ENCODE data around the gene LIMS2. TPM values are rescaled to one million over a fixed set of nuclear protein-coding genes. Genes with fewer than 3 reads are reported as not detected.

Gene LIMS2
- total RNA-seq, 2 donors from 2014 or later = 80.2 to 91.7 TPM

- Histone ChIP-seq H3K4me1 (peaks cover 0 to 38% of the 10 kb centered on the region in 2 donors), H3K4me3 (no peak overlapping the region), H3K9me3 (no peaks in the 10 kb centered on the region), H3K36me3 (no peaks in the 10 kb centered on the region), H3K27ac (no peak overlapping the region), H3K27me3 (no peaks in the 10 kb centered on the region)
- TF ChIP-seq, protein P1, sequence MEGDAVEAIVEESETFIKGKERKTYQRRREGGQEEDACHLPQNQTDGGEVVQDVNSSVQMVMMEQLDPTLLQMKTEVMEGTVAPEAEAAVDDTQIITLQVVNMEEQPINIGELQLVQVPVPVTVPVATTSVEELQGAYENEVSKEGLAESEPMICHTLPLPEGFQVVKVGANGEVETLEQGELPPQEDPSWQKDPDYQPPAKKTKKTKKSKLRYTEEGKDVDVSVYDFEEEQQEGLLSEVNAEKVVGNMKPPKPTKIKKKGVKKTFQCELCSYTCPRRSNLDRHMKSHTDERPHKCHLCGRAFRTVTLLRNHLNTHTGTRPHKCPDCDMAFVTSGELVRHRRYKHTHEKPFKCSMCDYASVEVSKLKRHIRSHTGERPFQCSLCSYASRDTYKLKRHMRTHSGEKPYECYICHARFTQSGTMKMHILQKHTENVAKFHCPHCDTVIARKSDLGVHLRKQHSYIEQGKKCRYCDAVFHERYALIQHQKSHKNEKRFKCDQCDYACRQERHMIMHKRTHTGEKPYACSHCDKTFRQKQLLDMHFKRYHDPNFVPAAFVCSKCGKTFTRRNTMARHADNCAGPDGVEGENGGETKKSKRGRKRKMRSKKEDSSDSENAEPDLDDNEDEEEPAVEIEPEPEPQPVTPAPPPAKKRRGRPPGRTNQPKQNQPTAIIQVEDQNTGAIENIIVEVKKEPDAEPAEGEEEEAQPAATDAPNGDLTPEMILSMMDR (IDR thresholded peaks at IDR 0.05) = no peak
- no peak for DNase-seq (ENCODE audit: low spot score)
Measured at GRCh38 chr2:127698553-127699355, 23.4 kb upstream of the LIMS2 start.

GRCh38 chr2:127697482-127698180 lies 22.3 kb upstream of the LIMS2 start:
- Histone ChIP-seq H3K4me1 (peaks cover 0 to 27% of the 10 kb centered on the region in 2 donors), H3K27me3 (no peaks in the 10 kb centered on the region), H3K9me3 (no peaks in the 10 kb centered on the region), H3K4me3 (no peak overlapping the region), H3K27ac (no peak overlapping the region), H3K36me3 (no peaks in the 10 kb centered on the region)
- no peak for DNase-seq (ENCODE audit: low spot score)
- TF ChIP-seq, protein P1 (IDR thresholded peaks at IDR 0.05) = no peak

GRCh38 chr2:127695491-127696472 lies 20.5 kb upstream of the LIMS2 start:
- Histone ChIP-seq H3K9me3 (peaks cover 0 to 4% of the 10 kb centered on the region in 2 donors), H3K27ac (peak overlapping the region; percentile 51 to 73), H3K4me3 (peak overlapping the region; percentile 24 to 54), H3K36me3 (no peaks in the 10 kb centered on the region), H3K27me3 (no peaks in the 10 kb centered on the region), H3K4me1 (peaks cover 0 to 21% of the 10 kb centered on the region in 2 donors)
- DNase-seq (ENCODE audit: low spot score) = no peak
- TF ChIP-seq, protein P1 (IDR thresholded peaks at IDR 0.05) = peak; percentile 84 to 88

DNA sequence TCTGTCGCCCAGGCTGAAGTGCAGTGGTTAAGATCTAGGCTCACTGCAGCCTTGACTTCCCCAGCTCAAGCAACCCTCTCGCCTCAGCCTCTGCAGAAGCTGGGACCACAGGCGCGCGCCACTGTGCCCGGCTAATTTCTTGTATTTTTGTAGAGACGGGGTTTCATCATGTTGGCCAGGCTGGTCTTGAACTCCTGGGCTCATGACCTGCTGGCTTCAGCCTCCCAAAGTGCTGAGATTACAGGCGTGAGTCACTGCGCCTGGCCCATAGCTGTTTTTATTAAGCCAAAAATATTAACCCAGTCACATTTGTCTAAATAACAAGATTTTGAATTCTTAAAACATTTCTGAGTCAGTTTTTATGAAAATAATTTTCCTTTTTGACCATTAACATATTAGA lies 19.7 kb upstream of the LIMS2 start:
- H3K27ac ChIP-seq = peak overlapping the region; percentile 51 to 73
- peak overlapping the region in 1 of 2 donors; percentile 54 for H3K4me3 ChIP-seq
- no peak for DNase-seq (ENCODE audit: low spot score)
- TF ChIP-seq, protein P1 (IDR thresholded peaks at IDR 0.05) = no peak
- H3K4me1 ChIP-seq = peaks cover 0 to 14% of the 10 kb centered on the region in 2 donors
- H3K27me3 ChIP-seq = no peaks in the 10 kb centered on the region
- peaks cover 0 to 6% of the 10 kb centered on the region in 2 donors for H3K9me3 ChIP-seq
- H3K36me3 ChIP-seq = no peaks in the 10 kb centered on the region

DNA sequence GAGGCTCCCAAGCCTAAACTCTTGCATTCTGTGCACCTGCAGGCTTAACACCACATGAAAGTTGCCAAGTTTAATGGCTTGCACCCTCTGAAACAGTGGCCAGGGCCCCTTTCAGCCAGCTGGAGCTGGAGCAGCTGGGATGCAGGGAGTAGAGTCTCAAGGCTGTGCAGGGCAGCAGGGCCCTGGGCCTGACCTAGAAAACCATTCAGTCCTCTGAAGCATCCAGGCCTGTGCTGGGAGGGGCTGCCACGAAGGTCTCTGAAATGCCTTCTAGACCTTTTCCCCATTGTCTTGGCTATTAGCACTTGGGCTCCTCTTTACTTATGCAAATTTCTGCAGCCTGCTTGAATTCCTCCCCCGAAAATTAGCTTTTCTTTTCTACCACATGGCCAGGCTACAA lies 15.4 kb upstream of the LIMS2 start:
- peaks cover 0 to 6% of the 10 kb centered on the region in 2 donors for H3K9me3 ChIP-seq
- DNase-seq (ENCODE audit: low spot score) = peak; percentile 36
- no peak overlapping the region for H3K4me3 ChIP-seq
- H3K27me3 ChIP-seq = no peaks in the 10 kb centered on the region
- TF ChIP-seq, protein P1 (IDR thresholded peaks at IDR 0.05) = no peak
- H3K27ac ChIP-seq = no peak overlapping the region
- no peaks in the 10 kb centered on the region for H3K36me3 ChIP-seq
- peaks cover 0 to 15% of the 10 kb centered on the region in 2 donors for H3K4me1 ChIP-seq
